Measurements from ENCODE around the gene RETREG3. TPM values are rescaled to one million over a fixed set of nuclear protein-coding genes. Genes with fewer than 3 reads are reported as not detected.

Gene RETREG3
- total and polyA plus RNA-seq, 2 of the 13 experiments (the other 11 are each of a cell fraction or from before 2014, with no cell fraction given) = 47.0 to 55.8 TPM

DNA sequence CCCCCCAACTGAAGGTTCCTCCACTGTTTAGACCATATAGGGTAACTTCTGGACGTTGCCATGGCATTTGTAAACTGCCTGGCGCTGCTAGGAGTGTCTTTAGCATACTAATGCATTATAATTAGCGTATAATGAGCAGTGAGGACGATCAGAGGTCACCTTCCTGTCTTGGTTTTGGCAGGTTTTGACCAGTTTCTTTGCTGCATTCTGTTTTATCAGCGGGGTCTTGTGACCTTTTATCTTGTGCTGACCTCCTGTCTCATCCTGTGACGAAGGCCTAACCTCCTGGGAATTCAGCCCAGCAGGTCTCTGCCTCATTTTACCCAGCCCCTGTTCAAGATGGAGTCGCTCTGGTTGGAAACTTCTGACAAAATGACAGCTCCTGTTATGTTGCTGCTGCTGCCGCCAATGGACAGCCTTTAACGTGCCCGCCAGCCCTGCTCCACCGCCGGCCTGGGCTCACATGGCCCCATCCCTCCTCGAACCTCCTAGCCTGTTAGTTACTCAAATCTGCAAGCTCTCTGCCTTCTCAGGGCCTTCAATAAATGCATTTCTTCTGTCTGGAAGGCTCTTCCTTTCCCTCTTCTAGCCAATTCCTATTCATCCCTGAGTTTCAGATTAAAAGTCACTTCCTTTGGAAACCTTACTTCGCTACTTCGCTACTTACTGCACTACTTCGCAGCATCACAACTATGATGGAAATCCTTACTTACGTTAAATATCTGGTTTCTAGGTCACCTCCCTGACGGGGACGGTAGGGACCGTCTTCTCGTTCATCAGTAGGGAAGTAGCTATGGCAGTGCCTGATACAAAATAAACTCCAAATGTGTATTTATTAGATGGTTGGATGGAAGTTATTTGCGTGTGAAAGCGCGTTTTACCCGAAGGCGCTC is 73.8 kb downstream of the RETREG3 start (continued):
- TF ChIP-seq, protein P1, sequence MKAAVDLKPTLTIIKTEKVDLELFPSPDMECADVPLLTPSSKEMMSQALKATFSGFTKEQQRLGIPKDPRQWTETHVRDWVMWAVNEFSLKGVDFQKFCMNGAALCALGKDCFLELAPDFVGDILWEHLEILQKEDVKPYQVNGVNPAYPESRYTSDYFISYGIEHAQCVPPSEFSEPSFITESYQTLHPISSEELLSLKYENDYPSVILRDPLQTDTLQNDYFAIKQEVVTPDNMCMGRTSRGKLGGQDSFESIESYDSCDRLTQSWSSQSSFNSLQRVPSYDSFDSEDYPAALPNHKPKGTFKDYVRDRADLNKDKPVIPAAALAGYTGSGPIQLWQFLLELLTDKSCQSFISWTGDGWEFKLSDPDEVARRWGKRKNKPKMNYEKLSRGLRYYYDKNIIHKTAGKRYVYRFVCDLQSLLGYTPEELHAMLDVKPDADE (CRISPR knock-in tag; IDR thresholded peaks at IDR 0.05) = no peak
- TF ChIP-seq ZNF530 (CRISPR knock-in tag; IDR thresholded peaks at IDR 0.05; ENCODE audit: low read depth) = no peak
- TF ChIP-seq, protein P2, sequence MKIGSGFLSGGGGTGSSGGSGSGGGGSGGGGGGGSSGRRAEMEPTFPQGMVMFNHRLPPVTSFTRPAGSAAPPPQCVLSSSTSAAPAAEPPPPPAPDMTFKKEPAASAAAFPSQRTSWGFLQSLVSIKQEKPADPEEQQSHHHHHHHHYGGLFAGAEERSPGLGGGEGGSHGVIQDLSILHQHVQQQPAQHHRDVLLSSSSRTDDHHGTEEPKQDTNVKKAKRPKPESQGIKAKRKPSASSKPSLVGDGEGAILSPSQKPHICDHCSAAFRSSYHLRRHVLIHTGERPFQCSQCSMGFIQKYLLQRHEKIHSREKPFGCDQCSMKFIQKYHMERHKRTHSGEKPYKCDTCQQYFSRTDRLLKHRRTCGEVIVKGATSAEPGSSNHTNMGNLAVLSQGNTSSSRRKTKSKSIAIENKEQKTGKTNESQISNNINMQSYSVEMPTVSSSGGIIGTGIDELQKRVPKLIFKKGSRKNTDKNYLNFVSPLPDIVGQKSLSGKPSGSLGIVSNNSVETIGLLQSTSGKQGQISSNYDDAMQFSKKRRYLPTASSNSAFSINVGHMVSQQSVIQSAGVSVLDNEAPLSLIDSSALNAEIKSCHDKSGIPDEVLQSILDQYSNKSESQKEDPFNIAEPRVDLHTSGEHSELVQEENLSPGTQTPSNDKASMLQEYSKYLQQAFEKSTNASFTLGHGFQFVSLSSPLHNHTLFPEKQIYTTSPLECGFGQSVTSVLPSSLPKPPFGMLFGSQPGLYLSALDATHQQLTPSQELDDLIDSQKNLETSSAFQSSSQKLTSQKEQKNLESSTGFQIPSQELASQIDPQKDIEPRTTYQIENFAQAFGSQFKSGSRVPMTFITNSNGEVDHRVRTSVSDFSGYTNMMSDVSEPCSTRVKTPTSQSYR (CRISPR knock-in tag; IDR thresholded peaks at IDR 0.05; ENCODE audit: borderline replicate concordance) = no peak
- no peak; the same call in none of the 2 replicates for TF ChIP-seq HDAC1 (CRISPR knock-in tag; IDR thresholded peaks at IDR 0.05)
- TF ChIP-seq EP300 (IDR thresholded peaks at IDR 0.05; ENCODE audit: low read depth in 2 of 2, low read length in 2 of 2) = no peak
- 0 out of 2 replicates have a peak, but pooled peaks have one; percentile 2 for TF ChIP-seq EP300 (CRISPR knock-in tag; IDR thresholded peaks at IDR 0.05; ENCODE audit: borderline replicate concordance)
- no peak for TF ChIP-seq ZFP36 (IDR thresholded peaks at IDR 0.05; ENCODE audit: borderline replicate concordance, low read depth, low read length, partially characterized antibody)
- TF ChIP-seq ZBTB39 (CRISPR knock-in tag; IDR thresholded peaks at IDR 0.05) = no peak
- TF ChIP-seq ZNF138 (CRISPR knock-in tag; IDR thresholded peaks at IDR 0.05; ENCODE audit: low read depth) = no peak
- no peak for TF ChIP-seq FOSL1 (CRISPR knock-in tag; IDR thresholded peaks at IDR 0.05; ENCODE audit: borderline replicate concordance)
- TF ChIP-seq SMYD3 (CRISPR knock-in tag; IDR thresholded peaks at IDR 0.05) = no peak
- TF ChIP-seq KLF12 (CRISPR knock-in tag; IDR thresholded peaks at IDR 0.05; ENCODE audit: borderline replicate concordance) = no peak
- no peak for TF ChIP-seq PRMT3 (CRISPR knock-in tag; IDR thresholded peaks at IDR 0.05; ENCODE audit: borderline replicate concordance, low read depth)
- no peak for TF ChIP-seq NFE2L2 (IDR thresholded peaks at IDR 0.05; ENCODE audit: low read length)
- TF ChIP-seq ZNF30 (CRISPR knock-in tag; IDR thresholded peaks at IDR 0.05) = no peak
- TF ChIP-seq ZNF335 (CRISPR knock-in tag; IDR thresholded peaks at IDR 0.05) = 0 out of 2 replicates have a peak, but pooled peaks have one; percentile 53
- no peak for TF ChIP-seq ZFP36L2 (CRISPR knock-in tag; IDR thresholded peaks at IDR 0.05)
- TF ChIP-seq ZNF24 (IDR thresholded peaks at IDR 0.05) = no peak
- TF ChIP-seq, protein P3, sequence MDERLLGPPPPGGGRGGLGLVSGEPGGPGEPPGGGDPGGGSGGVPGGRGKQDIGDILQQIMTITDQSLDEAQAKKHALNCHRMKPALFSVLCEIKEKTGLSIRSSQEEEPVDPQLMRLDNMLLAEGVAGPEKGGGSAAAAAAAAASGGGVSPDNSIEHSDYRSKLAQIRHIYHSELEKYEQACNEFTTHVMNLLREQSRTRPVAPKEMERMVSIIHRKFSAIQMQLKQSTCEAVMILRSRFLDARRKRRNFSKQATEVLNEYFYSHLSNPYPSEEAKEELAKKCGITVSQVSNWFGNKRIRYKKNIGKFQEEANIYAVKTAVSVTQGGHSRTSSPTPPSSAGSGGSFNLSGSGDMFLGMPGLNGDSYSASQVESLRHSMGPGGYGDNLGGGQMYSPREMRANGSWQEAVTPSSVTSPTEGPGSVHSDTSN (CRISPR knock-in tag; IDR thresholded peaks at IDR 0.05) = no peak
- TF ChIP-seq ZNF747 (CRISPR knock-in tag; IDR thresholded peaks at IDR 0.05; ENCODE audit: borderline replicate concordance) = no peak
- TF ChIP-seq ZNF878 (CRISPR knock-in tag; IDR thresholded peaks at IDR 0.05) = no peak
- TF ChIP-seq ZNF441 (CRISPR knock-in tag; IDR thresholded peaks at IDR 0.05; ENCODE audit: borderline replicate concordance) = peak; percentile 2; the same call in 1 of the 2 replicates

All from HepG2 (cell line).